ENCODE measurements around the gene TUBA4B.

Gene TUBA4B

GRCh38 chr2:219271021-219271420 is 18.0 kb downstream of the TUBA4B start:
- DNase-seq (ENCODE audit: insufficient read length), result no peak
- TF ChIP-seq TAF1 (IDR thresholded peaks at IDR 0.05; ENCODE audit: borderline replicate concordance, low read depth, low read length) (no peak), POLR2AphosphoS5 (IDR thresholded peaks at IDR 0.05; ENCODE audit: low read depth, low read length) (no peak), POLR2A (IDR thresholded peaks at IDR 0.05; ENCODE audit: low read depth, low read length) (no peak)
- FAIRE-seq, result no peak

- no peak for FAIRE-seq
- TF ChIP-seq TAF1 (IDR thresholded peaks at IDR 0.05; ENCODE audit: borderline replicate concordance, low read depth, low read length) (no peak), POLR2AphosphoS5 (IDR thresholded peaks at IDR 0.05; ENCODE audit: low read depth, low read length) (no peak), POLR2A (IDR thresholded peaks at IDR 0.05; ENCODE audit: low read depth, low read length) (no peak)
- no peak for DNase-seq (ENCODE audit: insufficient read length)
These were observed 19.3 kb downstream of the TUBA4B start for GRCh38 chr2:219272356-219272755.

GRCh38 chr2:219272995-219273394 is 20.0 kb downstream of the TUBA4B start:
- FAIRE-seq (no peak), DNase-seq (ENCODE audit: insufficient read length) (no peak)
- TF ChIP-seq POLR2A (IDR thresholded peaks at IDR 0.05; ENCODE audit: low read depth, low read length) (no peak), TAF1 (IDR thresholded peaks at IDR 0.05; ENCODE audit: borderline replicate concordance, low read depth, low read length) (no peak), POLR2AphosphoS5 (IDR thresholded peaks at IDR 0.05; ENCODE audit: low read depth, low read length) (no peak)

GRCh38 chr2:219273937-219274336 is 20.9 kb downstream of the TUBA4B start:
- DNase-seq (ENCODE audit: insufficient read length), result no peak

GRCh38 chr2:219274361-219274921 is 21.4 kb downstream of the TUBA4B start:
- no peak for TF ChIP-seq TAF1 (IDR thresholded peaks at IDR 0.05; ENCODE audit: borderline replicate concordance, low read depth, low read length)
- TF ChIP-seq POLR2AphosphoS5 (IDR thresholded peaks at IDR 0.05; ENCODE audit: low read depth, low read length), result no peak
- no peak for TF ChIP-seq POLR2A (IDR thresholded peaks at IDR 0.05; ENCODE audit: low read depth, low read length)
- no peak for FAIRE-seq
- DNase-seq (ENCODE audit: insufficient read length), result no peak

More at GRCh38 chr2:219273937-219274336, 20.9 kb downstream of the TUBA4B start:
- no peak for TF ChIP-seq POLR2AphosphoS5 (IDR thresholded peaks at IDR 0.05; ENCODE audit: low read depth, low read length)
- FAIRE-seq, result no peak

- FAIRE-seq, result no peak
- TF ChIP-seq POLR2AphosphoS5 (IDR thresholded peaks at IDR 0.05; ENCODE audit: low read depth, low read length) (no peak), POLR2A (IDR thresholded peaks at IDR 0.05; ENCODE audit: low read depth, low read length) (0 out of 2 replicates have a peak, but pooled peaks have one; percentile 32), TAF1 (IDR thresholded peaks at IDR 0.05; ENCODE audit: borderline replicate concordance, low read depth, low read length) (no peak)
- no peak for DNase-seq (ENCODE audit: insufficient read length)
These were observed 24.9 kb downstream of the TUBA4B start for GRCh38 chr2:219277703-219278654.

- TF ChIP-seq POLR2A (IDR thresholded peaks at IDR 0.05; ENCODE audit: low read depth, low read length), result no peak
- no peak for TF ChIP-seq POLR2AphosphoS5 (IDR thresholded peaks at IDR 0.05; ENCODE audit: low read depth, low read length)
- TF ChIP-seq TAF1 (IDR thresholded peaks at IDR 0.05; ENCODE audit: borderline replicate concordance, low read depth, low read length), result no peak
- DNase-seq (ENCODE audit: insufficient read length) (no peak), FAIRE-seq (no peak)
These were observed 25.7 kb downstream of the TUBA4B start for GRCh38 chr2:219278655-219279150.

GRCh38 chr2:219279151-219279915 is 26.3 kb downstream of the TUBA4B start, which contains the start of gene DNAJB2:
Gene DNAJB2 (plus strand): TSS chr2:219279366. CDS start chr2:219279834, 468 bp downstream.
- DNase-seq (ENCODE audit: insufficient read length) (peak; percentile 99), FAIRE-seq (peak; percentile 99)
- TF ChIP-seq POLR2A (IDR thresholded peaks at IDR 0.05; ENCODE audit: low read depth, low read length) (peak; percentile 79), TAF1 (IDR thresholded peaks at IDR 0.05; ENCODE audit: borderline replicate concordance, low read depth, low read length) (peak; percentile 58), POLR2AphosphoS5 (IDR thresholded peaks at IDR 0.05; ENCODE audit: low read depth, low read length) (0 out of 2 replicates have a peak, but pooled peaks have one; percentile 45)

- no peak for TF ChIP-seq POLR2A (IDR thresholded peaks at IDR 0.05; ENCODE audit: low read depth, low read length)
- DNase-seq (ENCODE audit: insufficient read length) (no peak), FAIRE-seq (no peak)
These were observed 27.0 kb downstream of the TUBA4B start for GRCh38 chr2:219279916-219280516.

GRCh38 chr2:219280651-219281050 is 27.6 kb downstream of the TUBA4B start:
- FAIRE-seq, result no peak
- TF ChIP-seq POLR2AphosphoS5 (IDR thresholded peaks at IDR 0.05; ENCODE audit: low read depth, low read length) (no peak), POLR2A (IDR thresholded peaks at IDR 0.05; ENCODE audit: low read depth, low read length) (no peak), TAF1 (IDR thresholded peaks at IDR 0.05; ENCODE audit: borderline replicate concordance, low read depth, low read length) (no peak)
- no peak for DNase-seq (ENCODE audit: insufficient read length)

GRCh38 chr2:219281588-219281987 is 28.5 kb downstream of the TUBA4B start:
- TF ChIP-seq POLR2AphosphoS5 (IDR thresholded peaks at IDR 0.05; ENCODE audit: low read depth, low read length), result no peak
- no peak for TF ChIP-seq POLR2A (IDR thresholded peaks at IDR 0.05; ENCODE audit: low read depth, low read length)
- no peak for TF ChIP-seq TAF1 (IDR thresholded peaks at IDR 0.05; ENCODE audit: borderline replicate concordance, low read depth, low read length)
- FAIRE-seq (no peak), DNase-seq (ENCODE audit: insufficient read length) (no peak)
